Mesenchymal stem cell (in vitro differentiated cells and primary cell): ENCODE results near the gene SLC39A3.

Experiments
- DNase-seq: peaks from one replicate; pipeline ENCODE4 v3.0.0-alpha.2; 2013
- H2AFZ ChIP-seq: one replicate; pipeline ENCODE4 v1.6.1; 2013; ENCODE audit warnings: low read depth, mild to moderate bottlenecking, control low read depth, inconsistent platforms, low read length, moderate library complexity
- H2AK5ac ChIP-seq: 2 replicates; pipeline ENCODE4 v1.6.1; 2013; ENCODE audit warnings: low read length, moderate library complexity, mild to moderate bottlenecking, inconsistent platforms; ENCODE audit not compliant: severe bottlenecking
- H2BK120ac ChIP-seq: one replicate; pipeline ENCODE4 v1.6.1; 2013; ENCODE audit warnings: low read depth, mild to moderate bottlenecking, inconsistent platforms, low read length, moderate library complexity
- H2BK12ac ChIP-seq, 2 experiments: one replicate each; pipeline ENCODE4 v1.6.1; 2013; ENCODE audit warnings: inconsistent platforms in 2 of 2, low read length in 2 of 2, mild to moderate bottlenecking in 2 of 2, moderate library complexity in 2 of 2, control low read depth in 1 of 2
- H2BK15ac ChIP-seq: one replicate; pipeline ENCODE4 v1.6.1; 2013; ENCODE audit warnings: mild to moderate bottlenecking, low read depth, inconsistent platforms; ENCODE audit not compliant: poor library complexity, severe bottlenecking
- H2BK5ac ChIP-seq: 2 replicates; pipeline ENCODE4 v1.6.1; 2013; ENCODE audit warnings: low read depth, mild to moderate bottlenecking, low read length, control low read depth, inconsistent platforms; ENCODE audit not compliant: poor library complexity, severe bottlenecking
- H3K14ac ChIP-seq, 2 experiments: one replicate each; pipeline ENCODE4 v1.6.1; 2013; ENCODE audit warnings: inconsistent platforms in 2 of 2, low read length in 2 of 2, control low read depth in 1 of 2, mild to moderate bottlenecking in 1 of 2, moderate library complexity in 1 of 2
- H3K18ac ChIP-seq, 2 experiments: one replicate each; pipeline ENCODE4 v1.6.1; 2013; ENCODE audit warnings: inconsistent platforms in 2 of 2, low read length in 2 of 2, control low read depth in 1 of 2, low read depth in 1 of 2, mild to moderate bottlenecking in 1 of 2
- H3K23ac ChIP-seq, 2 experiments: one replicate each; pipeline ENCODE4 v1.6.1; 2013; ENCODE audit warnings: inconsistent platforms in 2 of 2, low read length in 2 of 2, mild to moderate bottlenecking in 2 of 2, moderate library complexity in 2 of 2, control low read depth in 1 of 2
- H3K27ac ChIP-seq: 2 replicates; pipeline ENCODE4 v1.5.1; 2013; ENCODE audit warnings: mild to moderate bottlenecking, moderate library complexity, low read length, control low read depth, inconsistent platforms; ENCODE audit not compliant: poor library complexity, severe bottlenecking
- H3K27me3 ChIP-seq, 2 experiments: 2 replicates each; pipeline versions ENCODE4 v1.6.1 to v1.7.0; 2013; ENCODE audit warnings: low read length in 2 of 2, mild to moderate bottlenecking in 2 of 2, moderate library complexity in 2 of 2, control low read depth in 1 of 2, inconsistent platforms in 1 of 2; ENCODE audit not compliant: control insufficient read depth in 1 of 2, insufficient read depth in 1 of 2
- H3K36me3 ChIP-seq, 2 experiments: 2 replicates each; pipeline versions ENCODE4 v1.6.1 to v1.7.0; 2013; ENCODE audit warnings: low read length in 2 of 2, control low read depth in 1 of 2, inconsistent platforms in 1 of 2, low read depth in 1 of 2, mild to moderate bottlenecking in 1 of 2; ENCODE audit not compliant: insufficient read depth in 2 of 2, control insufficient read depth in 1 of 2
- H3K4ac ChIP-seq, 2 experiments: one replicate each; pipeline ENCODE4 v1.6.1; 2013; ENCODE audit warnings: inconsistent platforms in 2 of 2, low read length in 2 of 2, mild to moderate bottlenecking in 2 of 2, moderate library complexity in 2 of 2, control low read depth in 1 of 2, low read depth in 1 of 2
- H3K4me1 ChIP-seq: 2 replicates; pipeline ENCODE4 v1.6.1; 2013; ENCODE audit warnings: low read depth, low read length, control low read depth; ENCODE audit not compliant: control insufficient read depth, insufficient read depth
- H3K4me2 ChIP-seq: 2 replicates; pipeline ENCODE4 v1.6.1; 2013; ENCODE audit warnings: low read length, mild to moderate bottlenecking, inconsistent platforms; ENCODE audit not compliant: poor library complexity, severe bottlenecking
- H3K4me3 ChIP-seq, 2 experiments: 2 replicates each; pipeline versions ENCODE4 v1.5.1 to v1.7.0; 2013; ENCODE audit warnings: low read length in 2 of 2, mild to moderate bottlenecking in 2 of 2, control low read depth in 1 of 2, low read depth in 1 of 2; ENCODE audit not compliant: insufficient read depth in 1 of 2
- H3K79me1 ChIP-seq: replicated peaks from 2 replicates; pipeline ENCODE4 v1.6.1; 2013; ENCODE audit warnings: mild to moderate bottlenecking, control low read depth, low read length, inconsistent platforms; ENCODE audit not compliant: poor library complexity, severe bottlenecking
- H3K9ac ChIP-seq: 2 replicates; pipeline ENCODE4 v1.7.0; 2013; ENCODE audit warnings: mild to moderate bottlenecking, low read length, moderate library complexity
- H3K9me3 ChIP-seq: 2 replicates; pipeline ENCODE4 v1.7.0; 2013; ENCODE audit warnings: mild to moderate bottlenecking, low read length; ENCODE audit not compliant: control insufficient read depth
- H4K8ac ChIP-seq: one replicate; pipeline ENCODE4 v1.6.1; 2013; ENCODE audit warnings: inconsistent platforms, mild to moderate bottlenecking, low read length, moderate library complexity
- H4K91ac ChIP-seq: one replicate; pipeline ENCODE4 v1.6.1; 2013; ENCODE audit warnings: mild to moderate bottlenecking, low read length, inconsistent platforms
- WGBS: methylation state at CpG from one replicate; pipeline ENCODE4 v1.1.7; 2013; ENCODE audit warnings: mixed read lengths; 5-methylcytosine and 5-hydroxymethylcytosine counted together

The SLC39A3 gene

DNA sequence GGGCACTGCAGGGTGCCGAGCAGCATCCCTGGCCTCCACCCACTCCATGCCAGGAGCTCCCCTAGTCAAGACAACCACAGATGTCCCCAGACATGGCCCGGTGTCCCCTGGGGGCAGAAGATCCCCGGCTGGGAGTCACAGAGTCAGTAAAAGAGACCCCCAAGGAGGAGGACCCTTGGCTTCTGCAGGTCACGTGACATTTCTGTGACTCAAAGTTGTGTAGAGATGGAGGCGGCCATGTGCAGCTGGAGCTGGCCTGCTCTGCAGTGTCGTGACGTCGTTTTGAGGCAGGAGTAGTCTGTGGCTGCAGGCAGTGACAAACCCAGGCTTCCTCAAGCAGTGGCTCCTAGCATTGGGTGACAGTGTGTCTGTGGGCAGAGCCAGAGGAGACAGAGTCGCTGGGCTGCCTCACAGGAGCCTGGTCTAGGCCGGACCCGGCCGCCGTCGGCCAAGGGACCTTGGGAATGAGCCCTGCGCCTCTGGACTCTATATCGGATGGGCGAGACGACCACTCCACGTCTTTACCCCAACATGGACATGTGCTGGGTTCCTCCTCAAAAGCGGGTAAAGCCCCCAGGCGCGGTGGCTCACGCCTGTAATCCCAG, 10.9 kb downstream of the SLC39A3 start:
- peaks cover 22 to 25% of the 10 kb centered on the region in 2 experiments for H3K27me3 ChIP-seq
- H2BK15ac ChIP-seq: no peak overlapping the region
- H2AFZ ChIP-seq: no peak overlapping the region
- no peak overlapping the region for H3K27ac ChIP-seq
- no peak overlapping the region for H3K4me2 ChIP-seq
- WGBS: 92% methylated on average over 20 of the region's 23 CpGs
- no peaks in the 10 kb centered on the region for H3K79me1 ChIP-seq
- H2BK120ac ChIP-seq: no peak overlapping the region
- no peak overlapping the region for H3K4ac ChIP-seq
- H2AK5ac ChIP-seq: no peak overlapping the region
- H3K9me3 ChIP-seq: no peaks in the 10 kb centered on the region
- no peak overlapping the region for H3K14ac ChIP-seq
- no peak overlapping the region for H2BK5ac ChIP-seq
- no peak overlapping the region for H3K18ac ChIP-seq
- peaks cover 0 to 26% of the 10 kb centered on the region in 2 experiments for H3K36me3 ChIP-seq
- peaks cover 3% of the 10 kb centered on the region for H3K4me1 ChIP-seq
- no peak overlapping the region for H3K4me3 ChIP-seq
- H4K91ac ChIP-seq: no peak overlapping the region
- no peak for DNase-seq
- no peak overlapping the region for H3K23ac ChIP-seq
- no peak overlapping the region for H2BK12ac ChIP-seq
- H3K9ac ChIP-seq: no peak overlapping the region
- H4K8ac ChIP-seq: no peak overlapping the region

- Histone ChIP-seq H3K36me3 (peaks cover 0 to 15% of the 10 kb centered on the region in 2 experiments), H4K91ac (no peak overlapping the region), H3K4me1 (peaks cover 13% of the 10 kb centered on the region), H3K9me3 (no peaks in the 10 kb centered on the region), H3K4ac (no peak overlapping the region), H3K9ac (no peak overlapping the region), H3K27me3 (peaks cover 22 to 31% of the 10 kb centered on the region in 2 experiments), H2BK15ac (no peak overlapping the region), H2AFZ (no peak overlapping the region), H3K23ac (no peak overlapping the region), H4K8ac (no peak overlapping the region), H3K27ac (no peak overlapping the region), H3K4me2 (no peak overlapping the region), H2BK120ac (no peak overlapping the region), H3K18ac (no peak overlapping the region), H3K14ac (no peak overlapping the region), H3K4me3 (no peak overlapping the region), H2AK5ac (no peak overlapping the region), H3K79me1 (no peaks in the 10 kb centered on the region), H2BK5ac (no peak overlapping the region), H2BK12ac (no peak overlapping the region)
- DNase-seq: no peak
- WGBS: 84% methylated on average over 16 of the region's 16 CpGs
Observed at GRCh38 chr19:2727640-2727944, 12.2 kb downstream of the SLC39A3 start.

DNA sequence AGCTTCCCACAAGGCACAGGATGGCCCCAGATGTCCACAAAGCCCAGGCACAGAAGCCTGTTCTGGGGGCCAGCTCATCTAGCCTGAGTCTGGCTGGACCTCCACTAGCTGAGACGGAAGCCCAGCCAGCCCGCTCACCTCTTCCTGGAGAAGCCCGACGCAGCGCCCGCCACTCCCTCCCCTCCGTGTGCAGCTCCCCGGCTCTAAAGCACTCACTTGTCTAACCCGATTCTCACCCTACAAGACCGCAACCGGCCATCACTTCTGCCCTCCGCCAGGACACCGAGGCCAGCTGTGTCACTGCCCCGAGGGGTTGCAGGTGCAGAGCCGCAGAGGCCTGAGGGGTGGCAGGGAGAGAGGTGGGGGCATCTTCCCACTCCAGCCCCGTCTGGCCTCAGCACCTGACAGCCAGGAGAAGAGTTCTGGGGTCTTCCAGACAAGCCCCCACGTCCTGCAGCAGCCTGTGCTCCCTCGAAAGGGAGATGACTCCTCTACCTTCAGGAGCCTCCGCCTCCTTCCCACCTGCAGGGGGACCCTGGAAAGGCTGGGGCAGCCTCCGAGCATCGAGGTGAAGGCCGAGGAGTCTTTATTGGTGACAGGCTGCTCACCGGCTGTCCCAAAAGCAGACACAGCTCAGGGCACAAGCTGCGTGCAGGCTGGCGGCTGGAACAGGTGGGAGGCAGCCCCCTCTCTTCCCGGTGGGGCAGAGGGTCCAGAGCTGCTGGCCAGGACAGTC, 12.7 kb downstream of the SLC39A3 start:
- no peak overlapping the region for H3K4ac ChIP-seq

DNA sequence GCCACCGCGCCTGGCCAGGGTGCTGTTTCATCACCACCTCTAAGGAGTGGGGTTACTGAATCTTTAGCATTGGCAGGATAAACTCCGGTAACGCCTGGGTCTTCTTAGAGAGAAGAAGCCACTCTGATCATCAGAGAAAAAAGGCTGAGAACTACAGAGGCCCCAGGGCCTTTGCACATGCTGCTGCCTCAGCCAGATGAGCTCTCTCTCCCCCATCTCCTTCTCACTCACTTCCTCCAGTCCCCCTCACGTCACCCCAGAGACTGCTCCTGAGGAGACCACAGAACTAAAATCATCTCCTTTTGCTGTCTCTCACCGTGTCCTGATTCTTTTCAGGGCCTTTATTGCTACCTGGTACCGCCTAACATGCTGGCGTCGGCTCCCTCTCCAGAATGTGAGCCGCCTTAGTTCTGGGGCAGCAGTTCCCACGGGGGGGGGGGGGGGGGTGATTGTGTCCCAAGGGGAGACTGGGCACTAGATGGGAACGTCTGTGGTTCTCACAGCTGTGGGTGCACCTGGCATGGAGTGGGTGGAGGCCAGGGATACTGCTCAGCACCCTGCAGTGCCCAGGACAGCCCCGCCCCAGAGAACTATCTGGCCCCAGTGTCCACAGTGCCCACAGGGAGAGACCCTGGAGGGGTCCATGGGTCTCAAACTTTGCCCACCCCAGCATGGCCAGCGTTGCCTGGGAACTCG, 13.5 kb downstream of the SLC39A3 start:
- H2BK15ac ChIP-seq: no peak overlapping the region
- no peak overlapping the region for H3K4me3 ChIP-seq
- H3K27ac ChIP-seq: no peak overlapping the region
- no peak overlapping the region for H3K4ac ChIP-seq
- peaks cover 0 to 3% of the 10 kb centered on the region in 2 experiments for H3K36me3 ChIP-seq
- H4K8ac ChIP-seq: no peak overlapping the region
- no peak overlapping the region for H2BK120ac ChIP-seq
- DNase-seq: no peak
- H3K18ac ChIP-seq: no peak overlapping the region
- no peaks in the 10 kb centered on the region for H3K9me3 ChIP-seq
- no peak overlapping the region for H3K4me2 ChIP-seq
- no peak overlapping the region for H3K14ac ChIP-seq
- no peak overlapping the region for H2BK12ac ChIP-seq
- no peak overlapping the region for H4K91ac ChIP-seq
- no peak overlapping the region for H2AK5ac ChIP-seq
- H2AFZ ChIP-seq: no peak overlapping the region
- H3K4me1 ChIP-seq: peaks cover 22% of the 10 kb centered on the region
- no peak overlapping the region for H3K23ac ChIP-seq
- peaks cover 22 to 44% of the 10 kb centered on the region in 2 experiments for H3K27me3 ChIP-seq
- WGBS: 84% methylated on average over 15 of the region's 15 CpGs
- no peaks in the 10 kb centered on the region for H3K79me1 ChIP-seq
- no peak overlapping the region for H2BK5ac ChIP-seq
- H3K9ac ChIP-seq: no peak overlapping the region

More for the DNA sequence above, 12.7 kb downstream of the SLC39A3 start:
- Histone ChIP-seq H3K23ac (no peak overlapping the region), H2BK120ac (no peak overlapping the region), H4K91ac (no peak overlapping the region), H2BK15ac (no peak overlapping the region), H2BK12ac (no peak overlapping the region), H3K4me2 (no peak overlapping the region), H2BK5ac (no peak overlapping the region), H3K18ac (no peak overlapping the region), H3K79me1 (no peaks in the 10 kb centered on the region), H2AFZ (no peak overlapping the region), H3K14ac (no peak overlapping the region), H3K27ac (no peak overlapping the region), H3K9ac (no peak overlapping the region), H3K36me3 (peaks cover 0 to 10% of the 10 kb centered on the region in 2 experiments), H4K8ac (no peak overlapping the region), H2AK5ac (no peak overlapping the region), H3K9me3 (no peaks in the 10 kb centered on the region), H3K4me1 (peaks cover 17% of the 10 kb centered on the region), H3K4me3 (no peak overlapping the region), H3K27me3 (peaks cover 22 to 37% of the 10 kb centered on the region in 2 experiments)
- no peak for DNase-seq
- WGBS: 65% methylated on average over 23 of the region's 26 CpGs
